PC-9 (cell line): ENCODE data around the gene GMDS. TPM values are rescaled to one million over a fixed set of nuclear protein-coding genes. Genes with fewer than 3 reads are reported as not detected.

Source experiments
- BruUV-seq: library from RNA; stranded (reverse); fragments of 400-500 nt; replicated peaks from 2 replicates; lab custom pipeline; 2021; lab: Mats Ljungman, UMichigan
- CTCF ChIA-PET: fragments of 300-600 bp; sonication (Branson Sonifier 250); formaldehyde crosslinking; loops from one replicate; lab custom pipeline; 2022; ENCODE audit warnings: antibody characterized with exemption; lab: Charles Lee
- POLR2A ChIA-PET: fragments of 300-600 bp; sonication (Branson Sonifier 250); formaldehyde crosslinking; loops from one replicate; lab custom pipeline; 2022; ENCODE audit warnings: antibody characterized with exemption; ENCODE audit not compliant: unreplicated experiment; lab: Charles Lee
- DNase-seq, 2 experiments: peaks; one replicate each; pipeline versions ENCODE4 v3.0.0 to v3.0.0-alpha.2; 2015 to 2022; ENCODE audit warnings: mixed read lengths in 1 of 2
- H2AFZ ChIP-seq: fragments of 200-600 bp; sonication (generic); 2 replicates; pipeline ENCODE4 v1.8.1; 2017; ENCODE audit warnings: antibody characterized with exemption
- H3F3A ChIP-seq: fragments of 200-600 bp; sonication (generic); 2 replicates; pipeline ENCODE4 v1.8.1; 2017; ENCODE audit warnings: antibody characterized with exemption, mild to moderate bottlenecking, low read depth; ENCODE audit not compliant: insufficient read depth
- H3K27ac ChIP-seq: fragments of 200-600 bp; sonication (generic); 2 replicates; pipeline ENCODE4 v1.6.1; 2016; ENCODE audit warnings: mixed run types
- H3K27me3 ChIP-seq: fragments of 200-600 bp; sonication (generic); 2 replicates; pipeline ENCODE4 v1.6.1; 2016; ENCODE audit warnings: low read depth, mixed run types; ENCODE audit not compliant: insufficient read depth
- H3K36me3 ChIP-seq: fragments of 200-600 bp; sonication (generic); 2 replicates; pipeline ENCODE4 v1.6.1; 2016; ENCODE audit warnings: low read depth, mixed run types
- H3K4me1 ChIP-seq: fragments of 200-600 bp; sonication (generic); replicated peaks from 2 replicates; pipeline ENCODE4 v1.6.1; 2016; ENCODE audit warnings: mixed run types; ENCODE audit not compliant: insufficient read depth
- H3K4me2 ChIP-seq: fragments of 200-600 bp; sonication (generic); 2 replicates; pipeline ENCODE4 v1.6.1; 2017; ENCODE audit warnings: mixed run types
- H3K4me3 ChIP-seq: fragments of 200-600 bp; sonication (generic); 2 replicates; pipeline ENCODE4 v1.6.1; 2016; ENCODE audit warnings: mixed run types
- H3K79me2 ChIP-seq: fragments of 200-600 bp; sonication (generic); 2 replicates; pipeline ENCODE4 v1.6.1; 2017; ENCODE audit warnings: low read depth, mixed run types
- H3K9me2 ChIP-seq: fragments of 200-600 bp; sonication (generic); 2 replicates; pipeline ENCODE4 v1.8.1; 2017; ENCODE audit warnings: mild to moderate bottlenecking; ENCODE audit not compliant: insufficient read depth
- H3K9me3 ChIP-seq: fragments of 200-600 bp; sonication (generic); 2 replicates; pipeline ENCODE4 v1.8.1; 2016; ENCODE audit warnings: low read depth; ENCODE audit not compliant: insufficient read depth
- H4K20me1 ChIP-seq: fragments of 200-600 bp; sonication (generic); 2 replicates; pipeline ENCODE4 v1.8.1; 2017; ENCODE audit not compliant: insufficient read depth
- EZH2 ChIP-seq: fragments of 200-600 bp; sonication (generic); IDR thresholded peaks from 2 replicates; pipeline ENCODE4 v1.8.0; 2017; ENCODE audit warnings: antibody characterized with exemption, low read depth
- intact Hi-C: fragments of 100-400 bp; cut with micrococcal nuclease; formaldehyde crosslinking; loops from one replicate; pipeline ENCODE4 v1.10.0; 2022; ENCODE audit not compliant: unreplicated experiment
- total RNA-seq: library from RNA; stranded (reverse); gene quantifications from 2 replicates; pipeline ENCODE4 v1.2.3, GENCODE V29; 2021
- TF ChIP-seq, protein P1 (sequence below): fragments of 200-600 bp; sonication (generic); conservative IDR thresholded peaks from 2 replicates; pipeline ENCODE4 v1.6.1; 2017; ENCODE audit warnings: mixed run types, antibody characterized with exemption, mild to moderate bottlenecking, moderate library complexity

Gene GMDS
- total RNA-seq, 1 experiment from 2014 or later, result 30.1 TPM

DNA sequence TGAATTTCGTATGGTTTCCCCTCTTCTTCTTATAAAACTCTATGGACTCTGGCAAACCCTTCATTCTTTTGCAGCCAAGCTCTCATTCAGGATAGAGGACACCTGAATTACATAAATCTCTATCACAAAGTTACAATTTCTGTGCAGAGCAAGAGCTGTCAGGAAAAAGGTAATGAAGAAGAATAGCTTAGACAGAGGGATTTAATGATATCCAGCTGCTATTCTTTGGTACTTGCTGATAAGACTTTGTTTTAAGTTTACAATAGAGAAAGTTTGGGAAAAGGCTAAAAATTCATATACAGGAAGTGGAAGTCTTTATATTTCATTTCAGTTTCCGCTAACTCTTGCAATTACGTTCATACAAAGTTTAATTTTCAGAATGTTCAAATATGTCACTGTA, 408.7 kb downstream of the GMDS start:
- BruUV-seq, result no TSS peak
- Histone ChIP-seq H3K4me2 (no peak overlapping the region), H3F3A (0 out of 2 replicates have a peak, but pooled peaks cover 8% of the 10 kb centered on the region), H3K27ac (no peak overlapping the region), H4K20me1 (no peaks in the 10 kb centered on the region), H3K79me2 (no peaks in the 10 kb centered on the region), H3K9me2 (no peaks in the 10 kb centered on the region), H3K9me3 (no peaks in the 10 kb centered on the region), H3K27me3 (no peaks in the 10 kb centered on the region), H3K4me3 (no peak overlapping the region), H3K36me3 (no peaks in the 10 kb centered on the region), H3K4me1 (peaks cover 17% of the 10 kb centered on the region), H2AFZ (no peak overlapping the region)
- no peak for DNase-seq
- ChIA-PET CTCF (no interaction called here), POLR2A (no interaction called here)
- intact Hi-C loops, result loop anchor here (5.0 kb wide), 1 partner anchor 266 kb away; no protein-coding TSS in a partner anchor
- no peak for TF ChIP-seq EZH2
- TF ChIP-seq, protein P1, sequence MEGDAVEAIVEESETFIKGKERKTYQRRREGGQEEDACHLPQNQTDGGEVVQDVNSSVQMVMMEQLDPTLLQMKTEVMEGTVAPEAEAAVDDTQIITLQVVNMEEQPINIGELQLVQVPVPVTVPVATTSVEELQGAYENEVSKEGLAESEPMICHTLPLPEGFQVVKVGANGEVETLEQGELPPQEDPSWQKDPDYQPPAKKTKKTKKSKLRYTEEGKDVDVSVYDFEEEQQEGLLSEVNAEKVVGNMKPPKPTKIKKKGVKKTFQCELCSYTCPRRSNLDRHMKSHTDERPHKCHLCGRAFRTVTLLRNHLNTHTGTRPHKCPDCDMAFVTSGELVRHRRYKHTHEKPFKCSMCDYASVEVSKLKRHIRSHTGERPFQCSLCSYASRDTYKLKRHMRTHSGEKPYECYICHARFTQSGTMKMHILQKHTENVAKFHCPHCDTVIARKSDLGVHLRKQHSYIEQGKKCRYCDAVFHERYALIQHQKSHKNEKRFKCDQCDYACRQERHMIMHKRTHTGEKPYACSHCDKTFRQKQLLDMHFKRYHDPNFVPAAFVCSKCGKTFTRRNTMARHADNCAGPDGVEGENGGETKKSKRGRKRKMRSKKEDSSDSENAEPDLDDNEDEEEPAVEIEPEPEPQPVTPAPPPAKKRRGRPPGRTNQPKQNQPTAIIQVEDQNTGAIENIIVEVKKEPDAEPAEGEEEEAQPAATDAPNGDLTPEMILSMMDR, result no peak

DNA sequence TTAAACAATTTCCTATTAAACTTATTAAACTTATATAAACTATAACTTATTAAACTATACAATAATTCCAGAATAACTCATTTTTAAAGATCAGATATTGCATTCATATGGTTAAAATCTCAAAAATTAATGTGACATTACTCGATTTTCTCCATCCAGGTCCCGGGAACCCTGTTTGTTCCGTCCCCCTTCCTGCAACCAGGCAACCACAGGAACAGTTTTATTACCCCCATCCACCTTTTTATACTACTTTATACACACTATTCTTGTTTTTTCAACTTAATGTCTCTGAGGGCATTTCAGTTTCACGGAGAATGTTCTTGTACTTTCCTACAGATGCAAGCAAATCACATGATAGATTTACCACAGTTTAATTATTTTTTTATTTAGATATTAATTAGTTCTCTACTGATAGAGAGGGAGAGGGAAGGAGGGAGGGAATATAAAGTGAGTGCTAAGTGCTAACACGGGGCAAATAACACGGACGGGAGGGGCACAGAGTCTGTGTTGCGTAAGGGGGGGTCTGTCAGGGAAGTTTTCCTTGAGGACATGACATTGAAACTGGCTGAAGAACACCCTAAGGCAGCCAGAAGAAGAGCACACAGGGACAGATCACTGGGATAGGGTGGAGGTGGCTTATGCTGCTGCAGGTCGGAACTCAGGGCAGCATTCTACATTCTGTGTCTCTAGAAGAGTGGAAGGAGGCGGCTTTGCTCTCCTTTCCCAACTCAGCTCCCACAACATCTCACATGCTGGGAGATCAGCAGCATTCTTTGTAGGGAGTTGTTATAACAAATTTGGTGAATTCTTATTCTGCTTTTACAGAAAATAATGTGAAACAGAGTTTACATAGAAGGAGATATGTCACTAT, 410.5 kb downstream of the GMDS start:
- POLR2A ChIA-PET, result no interaction called here
- H3K4me1 ChIP-seq, result peaks cover 17% of the 10 kb centered on the region
- BruUV-seq, result no TSS peak
- no peaks in the 10 kb centered on the region for H3K27me3 ChIP-seq
- no peak overlapping the region for H3K4me2 ChIP-seq
- no peak overlapping the region for H3K4me3 ChIP-seq
- intact Hi-C loops, result loop anchor here (5.0 kb wide), 1 partner anchor 267 kb away; no protein-coding TSS in a partner anchor
- H3K27ac ChIP-seq, result no peak overlapping the region
- H2AFZ ChIP-seq, result no peak overlapping the region
- no peaks in the 10 kb centered on the region for H3K9me3 ChIP-seq
- no peaks in the 10 kb centered on the region for H3K36me3 ChIP-seq
- 0 out of 2 replicates have a peak, but pooled peaks cover 8% of the 10 kb centered on the region for H3F3A ChIP-seq
- CTCF ChIA-PET, result no interaction called here
- H3K79me2 ChIP-seq, result no peaks in the 10 kb centered on the region
- H4K20me1 ChIP-seq, result no peaks in the 10 kb centered on the region
- DNase-seq, result no peak
- H3K9me2 ChIP-seq, result no peaks in the 10 kb centered on the region
- TF ChIP-seq, protein P1, result no peak
- TF ChIP-seq EZH2, result no peak

DNA sequence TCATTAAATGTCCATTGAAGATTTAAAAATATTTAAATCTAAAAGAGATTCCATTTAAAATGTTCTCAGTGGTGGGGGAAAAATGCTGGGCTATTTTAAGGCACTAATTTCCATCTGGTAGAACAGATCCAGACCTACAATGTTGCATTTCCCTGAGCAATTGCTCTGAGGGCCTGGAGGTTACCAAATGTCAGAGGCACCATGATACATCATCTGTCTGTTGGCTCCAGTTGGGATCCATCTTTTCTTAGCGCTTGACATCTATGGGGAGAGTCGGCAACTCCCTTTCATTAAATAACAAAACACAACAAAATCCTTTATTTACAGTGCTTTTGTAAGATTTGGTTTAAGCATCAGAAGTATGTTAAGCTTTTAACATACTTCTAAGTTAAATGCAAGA, 411.2 kb downstream of the GMDS start:
- no peak for TF ChIP-seq EZH2
- TF ChIP-seq, protein P1, result no peak
- no peak overlapping the region for H3K27ac ChIP-seq
- H3K4me2 ChIP-seq, result no peak overlapping the region
- intact Hi-C loops, result no loop called here
- no peak overlapping the region for H2AFZ ChIP-seq
- H3K4me1 ChIP-seq, result peaks cover 12% of the 10 kb centered on the region
- no peak overlapping the region for H3K4me3 ChIP-seq
- no peak for DNase-seq
- H3F3A ChIP-seq, result 0 out of 2 replicates have a peak, but pooled peaks cover 8% of the 10 kb centered on the region
- no peaks in the 10 kb centered on the region for H3K36me3 ChIP-seq
- no peaks in the 10 kb centered on the region for H3K79me2 ChIP-seq
- BruUV-seq, result no TSS peak
- H3K9me2 ChIP-seq, result no peaks in the 10 kb centered on the region
- H3K9me3 ChIP-seq, result no peaks in the 10 kb centered on the region
- no peaks in the 10 kb centered on the region for H4K20me1 ChIP-seq
- CTCF ChIA-PET, result no interaction called here
- POLR2A ChIA-PET, result no interaction called here
- no peaks in the 10 kb centered on the region for H3K27me3 ChIP-seq
